Esophagus squamous epithelium (tissue), 4 donors: ENCODE measurements around the gene WFDC12.

Experiments used
- CTCF ChIP-seq, 6 experiments: fragments of 450-650 bp in 4 of 6; fragments of 200-600 bp in 2 of 6; sonication (generic) in 2 of 6; IDR thresholded peaks; one replicate each; pipeline ENCODE4 v1.5.1; 2016 to 2019; ENCODE audit warnings: antibody characterized with exemption in 6 of 6, mild to moderate bottlenecking in 4 of 6, moderate library complexity in 4 of 6
- POLR2A ChIP-seq, 4 donors: fragments of 450-650 bp; IDR thresholded peaks; one replicate each; pipeline ENCODE4 v1.6.1; 2017; ENCODE audit warnings: antibody characterized with exemption in 4 of 4, mild to moderate bottlenecking in 4 of 4, moderate library complexity in 3 of 4

GRCh38 chr20:45104786-45105185 is 19.5 kb downstream of the WFDC12 start:
- TF ChIP-seq CTCF (IDR thresholded peaks at IDR 0.05) (no peak), POLR2A (IDR thresholded peaks at IDR 0.05) (no peak)
